H9 (cell line): ENCODE data around the gene CP. TPM values are rescaled to one million over a fixed set of nuclear protein-coding genes. Genes with fewer than 3 reads are reported as not detected.

Experiments
- DNase-seq: peaks from one replicate; pipeline ENCODE4 v3.0.0-alpha.2; 2017
- H2AFZ ChIP-seq: one replicate; pipeline ENCODE4 v1.6.1; 2013; ENCODE audit warnings: mild to moderate bottlenecking, low read length, control low read depth, moderate library complexity
- H2AK5ac ChIP-seq: 2 replicates; pipeline ENCODE4 v1.6.1; 2013; ENCODE audit warnings: low read length, control low read depth, mixed read lengths; ENCODE audit not compliant: insufficient read length
- H2BK120ac ChIP-seq: one replicate; pipeline ENCODE4 v1.6.1; 2013; ENCODE audit warnings: low read depth, mild to moderate bottlenecking, low read length, control low read depth, inconsistent platforms; ENCODE audit not compliant: poor library complexity, severe bottlenecking
- H2BK12ac ChIP-seq: 2 replicates; pipeline ENCODE4 v1.6.1; 2013; ENCODE audit warnings: low read length, control low read depth, mixed read lengths, low read depth; ENCODE audit not compliant: insufficient read length
- H2BK15ac ChIP-seq: 2 replicates; pipeline ENCODE4 v1.6.1; 2013; ENCODE audit warnings: low read depth, low read length, control low read depth
- H2BK20ac ChIP-seq: one replicate; pipeline ENCODE4 v1.6.1; 2013; ENCODE audit warnings: low read depth, mild to moderate bottlenecking, low read length, control low read depth, inconsistent platforms; ENCODE audit not compliant: poor library complexity, severe bottlenecking
- H2BK5ac ChIP-seq: 2 replicates; pipeline ENCODE4 v1.6.1; 2013; ENCODE audit warnings: low read length, control low read depth, mixed read lengths; ENCODE audit not compliant: insufficient read length
- H3K14ac ChIP-seq: 2 replicates; pipeline ENCODE4 v1.6.1; 2013; ENCODE audit warnings: low read length, control low read depth; ENCODE audit not compliant: insufficient read depth
- H3K18ac ChIP-seq: 2 replicates; pipeline ENCODE4 v1.6.1; 2013; ENCODE audit warnings: low read depth, mild to moderate bottlenecking, mixed read lengths, low read length, control low read depth; ENCODE audit not compliant: insufficient read length
- H3K23ac ChIP-seq: 2 replicates; pipeline ENCODE4 v1.6.1; 2013; ENCODE audit warnings: low read length, control low read depth, mixed read lengths, low read depth; ENCODE audit not compliant: insufficient read length
- H3K23me2 ChIP-seq: 2 replicates; pipeline ENCODE4 v1.6.1; 2013; ENCODE audit warnings: low read depth, mild to moderate bottlenecking, mixed read lengths, low read length, control low read depth; ENCODE audit not compliant: insufficient read length, poor library complexity, severe bottlenecking
- H3K27ac ChIP-seq: 2 replicates; pipeline ENCODE4 v1.5.1; 2013; ENCODE audit warnings: low read length, control low read depth, mixed read lengths, low read depth; ENCODE audit not compliant: insufficient read length
- H3K27me3 ChIP-seq: 2 replicates; pipeline ENCODE4 v1.6.1; 2013; ENCODE audit warnings: low read length, control low read depth, inconsistent platforms; ENCODE audit not compliant: insufficient read depth
- H3K4ac ChIP-seq: 2 replicates; pipeline ENCODE4 v1.6.1; 2013; ENCODE audit warnings: low read depth, mild to moderate bottlenecking, control low read depth, inconsistent platforms, low read length, moderate library complexity
- H3K4me1 ChIP-seq: 2 replicates; pipeline ENCODE4 v1.6.1; 2013; ENCODE audit warnings: low read length, control low read depth, inconsistent platforms; ENCODE audit not compliant: insufficient read depth
- H3K4me2 ChIP-seq: 2 replicates; pipeline ENCODE4 v1.6.1; 2013; ENCODE audit warnings: low read length, control low read depth, mixed read lengths; ENCODE audit not compliant: insufficient read length, insufficient read depth
- H3K56ac ChIP-seq: 2 replicates; pipeline ENCODE4 v1.6.1; 2013; ENCODE audit warnings: low read depth, mild to moderate bottlenecking, mixed read lengths, low read length, control low read depth; ENCODE audit not compliant: insufficient read length
- H3K79me1 ChIP-seq: 2 replicates; pipeline ENCODE4 v1.6.1; 2013; ENCODE audit warnings: low read depth, mild to moderate bottlenecking, moderate library complexity, low read length, control low read depth, inconsistent platforms; ENCODE audit not compliant: insufficient read depth, poor library complexity, severe bottlenecking
- H3K79me2 ChIP-seq: 2 replicates; pipeline ENCODE4 v1.6.1; 2013; ENCODE audit warnings: low read length, control low read depth, inconsistent platforms; ENCODE audit not compliant: insufficient read depth
- H3K9ac ChIP-seq: 2 replicates; pipeline ENCODE4 v1.6.1; 2013; ENCODE audit warnings: low read length, control low read depth, mixed read lengths; ENCODE audit not compliant: insufficient read length; ENCODE audit errors: extremely low read depth
- H3K9me3 ChIP-seq: one replicate; pipeline ENCODE4 v1.6.1; 2013; ENCODE audit warnings: low read depth, low read length, inconsistent platforms; ENCODE audit not compliant: control insufficient read depth
- H3T11ph ChIP-seq: one replicate; pipeline ENCODE4 v1.6.1; 2013; ENCODE audit warnings: mild to moderate bottlenecking, low read length, control low read depth, inconsistent platforms
- H4K20me1 ChIP-seq: one replicate; pipeline ENCODE4 v1.6.1; 2013; ENCODE audit not compliant: control insufficient read depth, insufficient read length, insufficient read depth
- H4K5ac ChIP-seq: 2 replicates; pipeline ENCODE4 v1.6.1; 2013; ENCODE audit warnings: low read depth, mild to moderate bottlenecking, mixed read lengths, low read length, control low read depth; ENCODE audit not compliant: insufficient read length
- H4K8ac ChIP-seq: replicated peaks from 2 replicates; pipeline ENCODE4 v1.6.1; 2013; ENCODE audit warnings: low read length, control low read depth, mixed read lengths, low read depth; ENCODE audit not compliant: insufficient read length
- H4K91ac ChIP-seq: 2 replicates; pipeline ENCODE4 v1.6.1; 2013; ENCODE audit warnings: low read depth, mild to moderate bottlenecking, moderate library complexity, mixed read lengths, low read length, control low read depth; ENCODE audit not compliant: insufficient read length
- H3K27ac Mint-ChIP-seq, 3 experiments: 2 replicates in 2 of 3; 3 replicates in 1 of 3; pipeline ENCODE4 v1.8.0; 2020 to 2021; ENCODE audit warnings: mixed read lengths in 3 of 3, mild to moderate bottlenecking in 1 of 3, moderate library complexity in 1 of 3
- H3K27me3 Mint-ChIP-seq: 2 replicates; pipeline ENCODE4 v1.8.0; 2021; ENCODE audit warnings: low read depth, mild to moderate bottlenecking, moderate library complexity, mixed read lengths
- H3K36me3 Mint-ChIP-seq, 3 experiments: 2 replicates in 2 of 3; 3 replicates in 1 of 3; pipeline ENCODE4 v1.8.0; 2020 to 2021; ENCODE audit warnings: low read depth in 3 of 3, mixed read lengths in 3 of 3; ENCODE audit not compliant: insufficient read depth in 1 of 3
- H3K4me1 Mint-ChIP-seq, 2 experiments: 2 replicates each; pipeline ENCODE4 v1.8.0; 2020; ENCODE audit warnings: mixed read lengths in 2 of 2
- H3K4me3 Mint-ChIP-seq, 2 experiments: 2 replicates in 1 of 2; 3 replicates in 1 of 2; pipeline ENCODE4 v1.8.0; 2020 to 2021; ENCODE audit warnings: mild to moderate bottlenecking in 2 of 2, mixed read lengths in 2 of 2, moderate library complexity in 1 of 2
- H3K9me3 Mint-ChIP-seq, 2 experiments: 2 replicates in 1 of 2; 3 replicates in 1 of 2; pipeline ENCODE4 v1.8.0; 2020; ENCODE audit warnings: mild to moderate bottlenecking in 2 of 2, mixed read lengths in 2 of 2, moderate library complexity in 1 of 2
- WGBS: extraction: QIAGEN DNeasy Blood & Tissue Kit; methylation state at CpG from one replicate; pipeline ENCODE4 v1.1.7; 2013; ENCODE audit warnings: missing lambda C conversion rate, low lambda C conversion rate, mixed read lengths; ENCODE audit not compliant: insufficient read length; ENCODE audit errors: extremely low coverage; 5-methylcytosine and 5-hydroxymethylcytosine counted together
- total RNA-seq: library from RNA; stranded (reverse); gene quantifications from 2 replicates; pipeline ENCODE4 v1.2.1, GENCODE V29; 2021
- TF ChIP-seq, protein P1 (sequence below): fragments of 200-600 bp; sonication (generic); conservative IDR thresholded peaks from 3 replicates; pipeline ENCODE4 v1.8.0; 2021; ENCODE audit warnings: antibody characterized with exemption, mild to moderate bottlenecking

Gene CP
- total RNA-seq, 1 experiment from 2014 or later: 1.1 TPM

DNA sequence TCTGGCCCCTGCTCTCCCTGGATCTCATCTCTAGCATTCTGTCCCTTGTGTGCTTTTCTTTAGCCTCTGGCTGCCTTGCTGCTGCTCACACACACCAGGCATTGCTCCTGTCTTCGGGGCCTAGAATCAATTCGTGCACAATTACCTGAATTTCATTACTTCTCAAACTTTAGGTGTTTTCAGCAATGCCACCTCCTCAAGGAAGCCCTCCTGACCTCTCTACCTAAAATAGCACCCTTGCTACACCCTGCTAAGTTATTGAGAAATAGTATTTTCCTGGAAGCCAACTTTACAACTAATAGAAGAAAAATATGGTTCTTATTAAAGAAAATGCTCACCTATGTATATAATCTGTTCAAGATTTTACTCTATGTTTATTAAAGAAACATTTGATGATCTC is 40.4 kb downstream of the CP start:
- Histone ChIP-seq H4K20me1 (no peaks in the 10 kb centered on the region), H2BK15ac (no peak overlapping the region), H3K23ac (no peak overlapping the region), H3K27me3 (no peaks in the 10 kb centered on the region), H3K4me2 (no peak overlapping the region), H3T11ph (no peak overlapping the region), H3K18ac (no peak overlapping the region), H2AK5ac (no peak overlapping the region), H2BK20ac (no peak overlapping the region), H3K14ac (no peak overlapping the region), H4K91ac (no peak overlapping the region), H3K9ac (no peak overlapping the region), H3K4ac (no peak overlapping the region), H3K4me1 (peaks cover 2% of the 10 kb centered on the region; the same call in 1 of the 2 replicates), H2AFZ (no peak overlapping the region), H3K27ac (no peak overlapping the region), H2BK120ac (no peak overlapping the region), H3K9me3 (peaks cover 13% of the 10 kb centered on the region), H4K5ac (no peak overlapping the region), H3K79me2 (no peaks in the 10 kb centered on the region), H3K79me1 (no peaks in the 10 kb centered on the region), H2BK12ac (no peak overlapping the region), H2BK5ac (no peak overlapping the region), H3K23me2 (no peaks in the 10 kb centered on the region), H4K8ac (no peak overlapping the region), H3K56ac (no peak overlapping the region)
- Mint-ChIP-seq H3K27ac (no peak overlapping the region), H3K36me3 (peaks cover 16 to 27% (median 17%) of the 10 kb centered on the region in 3 experiments), H3K4me1 (peaks cover 10 to 24% of the 10 kb centered on the region in 2 experiments), H3K4me3 (no peak overlapping the region), H3K9me3 (peaks cover 5 to 6% of the 10 kb centered on the region in 2 experiments; a peak in 4 of 5 replicates), H3K27me3 (no peaks in the 10 kb centered on the region)
- DNase-seq: no peak
- whole genome bisulfite sequencing: no CpG with 5 or more reads among the region's 2 CpGs
- TF ChIP-seq, protein P1, sequence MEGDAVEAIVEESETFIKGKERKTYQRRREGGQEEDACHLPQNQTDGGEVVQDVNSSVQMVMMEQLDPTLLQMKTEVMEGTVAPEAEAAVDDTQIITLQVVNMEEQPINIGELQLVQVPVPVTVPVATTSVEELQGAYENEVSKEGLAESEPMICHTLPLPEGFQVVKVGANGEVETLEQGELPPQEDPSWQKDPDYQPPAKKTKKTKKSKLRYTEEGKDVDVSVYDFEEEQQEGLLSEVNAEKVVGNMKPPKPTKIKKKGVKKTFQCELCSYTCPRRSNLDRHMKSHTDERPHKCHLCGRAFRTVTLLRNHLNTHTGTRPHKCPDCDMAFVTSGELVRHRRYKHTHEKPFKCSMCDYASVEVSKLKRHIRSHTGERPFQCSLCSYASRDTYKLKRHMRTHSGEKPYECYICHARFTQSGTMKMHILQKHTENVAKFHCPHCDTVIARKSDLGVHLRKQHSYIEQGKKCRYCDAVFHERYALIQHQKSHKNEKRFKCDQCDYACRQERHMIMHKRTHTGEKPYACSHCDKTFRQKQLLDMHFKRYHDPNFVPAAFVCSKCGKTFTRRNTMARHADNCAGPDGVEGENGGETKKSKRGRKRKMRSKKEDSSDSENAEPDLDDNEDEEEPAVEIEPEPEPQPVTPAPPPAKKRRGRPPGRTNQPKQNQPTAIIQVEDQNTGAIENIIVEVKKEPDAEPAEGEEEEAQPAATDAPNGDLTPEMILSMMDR: no peak
